NAMALWA (cell line): ENCODE measurements around the gene PEAK3.
A peak's percentile ranks its signal among the peaks of the same experiment; 100 is the strongest.

ENCODE experiments used
- DNase-seq: peaks from one replicate; pipeline ENCODE4 v3.0.0-alpha.2; 2015; ENCODE audit warnings: low spot score

PEAK3 gene

GRCh38 chr19:2315121-2315817, 33.3 kb upstream of the PEAK3 start:
- DNase-seq, result no peak

GRCh38 chr19:2312820-2313501, 31.0 kb upstream of the PEAK3 start:
- no peak for DNase-seq

GRCh38 chr19:2311093-2311492, 29.1 kb upstream of the PEAK3 start:
- DNase-seq, result no peak

- no peak for DNase-seq
These were observed 27.9 kb upstream of the PEAK3 start for GRCh38 chr19:2309734-2310362.

GRCh38 chr19:2308114-2308556, 26.2 kb upstream of the PEAK3 start, which contains the start of gene LINGO3:
LINGO3 (minus strand) TSS chr19:2308154; CDS start chr19:2291776, 16,378 bp downstream.
- DNase-seq, result no peak

- DNase-seq, result no peak
These were observed 25.6 kb upstream of the PEAK3 start for GRCh38 chr19:2307518-2308012.

- no peak for DNase-seq
These were observed 25.0 kb upstream of the PEAK3 start for GRCh38 chr19:2306971-2307370.

- DNase-seq, result no peak
These were observed 24.4 kb upstream of the PEAK3 start for GRCh38 chr19:2306281-2306806.

GRCh38 chr19:2305452-2306280, 23.7 kb upstream of the PEAK3 start:
- no peak for DNase-seq

GRCh38 chr19:2303211-2303798, 21.3 kb upstream of the PEAK3 start:
- DNase-seq, result no peak

- DNase-seq, result no peak
These were observed 20.6 kb upstream of the PEAK3 start for GRCh38 chr19:2302319-2303210.

GRCh38 chr19:2300533-2300932, 18.6 kb upstream of the PEAK3 start:
- no peak for DNase-seq

GRCh38 chr19:2296141-2296540, 14.2 kb upstream of the PEAK3 start:
- DNase-seq, result no peak

- DNase-seq, result no peak
These were observed 12.8 kb upstream of the PEAK3 start for GRCh38 chr19:2294687-2295335.

- no peak for DNase-seq
These were observed 9.3 kb upstream of the PEAK3 start for GRCh38 chr19:2291185-2291751.

GRCh38 chr19:2290441-2291184, 8.6 kb upstream of the PEAK3 start:
- DNase-seq, result no peak

- DNase-seq, result peak; percentile 83
These were observed 7.9 kb upstream of the PEAK3 start for GRCh38 chr19:2289714-2290435.
